ENCODE measurements around the gene TMEM63A.

The TMEM63A gene

DNA sequence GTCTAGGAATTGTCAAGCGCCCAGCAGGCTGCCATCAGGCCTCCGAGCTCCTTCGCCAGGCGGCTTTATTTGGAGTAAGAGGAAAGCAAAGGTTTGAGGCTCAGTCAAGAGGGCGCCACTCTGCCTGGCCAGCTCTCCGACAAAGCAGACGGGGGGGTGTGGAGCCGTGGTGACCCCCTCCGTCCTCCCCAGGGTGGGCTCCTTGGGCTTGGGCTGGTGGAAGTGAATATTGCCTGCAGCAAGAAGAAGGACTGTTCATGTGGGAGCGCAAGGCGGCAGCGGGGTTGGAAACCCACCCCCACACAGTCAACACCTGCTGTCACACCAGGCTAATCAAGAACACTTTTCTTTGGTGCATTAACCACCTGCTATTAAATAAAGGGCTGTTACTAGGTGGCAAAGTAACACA is 57.6 kb downstream of the TMEM63A start:
- no peak overlapping the region for H3K4me2 ChIP-seq

DNA sequence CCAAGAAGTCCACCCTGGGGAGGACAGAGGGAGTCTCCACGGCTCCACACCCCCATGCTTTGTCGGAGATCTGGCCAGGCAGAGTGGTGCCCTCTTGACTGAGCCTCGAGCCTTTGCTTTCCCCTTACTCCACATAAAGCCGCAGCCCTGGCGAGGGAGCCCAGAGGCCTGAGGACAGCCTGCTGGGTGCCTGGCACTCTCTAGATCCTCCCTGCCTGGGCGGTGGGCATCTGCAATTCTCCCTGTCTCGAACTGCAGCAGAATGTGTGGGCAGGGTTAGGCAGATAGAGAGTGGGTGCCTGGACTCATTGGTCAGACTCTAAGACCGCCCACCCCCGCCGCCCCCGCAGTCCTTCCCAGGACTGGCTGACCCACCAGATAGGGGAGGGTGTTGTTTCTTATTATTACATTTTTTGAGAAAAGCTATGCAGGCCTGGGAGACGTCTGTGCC is 58.3 kb downstream of the TMEM63A start:
- Histone ChIP-seq H4K20me1 (ENCODE audit: insufficient read depth) (no peaks in the 10 kb centered on the region), H3K4me1 (ENCODE audit: low read depth, poor library complexity, severe bottlenecking) (no peaks in the 10 kb centered on the region), H2AFZ (ENCODE audit: low read depth) (no peak overlapping the region), H3K9ac (no peak overlapping the region), H3K27me3 (ENCODE audit: insufficient read depth, low read depth) (no peaks in the 10 kb centered on the region), H3K4me2 (no peak overlapping the region), H3K79me2 (ENCODE audit: insufficient read depth, low read depth) (no peaks in the 10 kb centered on the region), H3K36me3 (ENCODE audit: insufficient read depth) (no peaks in the 10 kb centered on the region), H3K27ac (no peak overlapping the region), H3K4me3 (IDR thresholded peaks at IDR 0.05; ENCODE audit: insufficient read depth, low read depth, low read length) (no peak overlapping the region)
- no peak for TF ChIP-seq CTCF (conservative IDR thresholded peaks at IDR 0.05; ENCODE audit: low read depth, low read length)

More for the DNA sequence above, 57.6 kb downstream of the TMEM63A start:
- H3K27ac ChIP-seq: no peak overlapping the region
- H3K4me1 ChIP-seq (ENCODE audit: low read depth, poor library complexity, severe bottlenecking): no peaks in the 10 kb centered on the region
- H3K79me2 ChIP-seq (ENCODE audit: insufficient read depth, low read depth): no peaks in the 10 kb centered on the region
- H3K36me3 ChIP-seq (ENCODE audit: insufficient read depth): no peaks in the 10 kb centered on the region
- no peak overlapping the region for H2AFZ ChIP-seq (ENCODE audit: low read depth)
- no peak overlapping the region for H3K4me3 ChIP-seq (IDR thresholded peaks at IDR 0.05; ENCODE audit: insufficient read depth, low read depth, low read length)
- H3K9ac ChIP-seq: no peak overlapping the region
- H4K20me1 ChIP-seq (ENCODE audit: insufficient read depth): no peaks in the 10 kb centered on the region
- TF ChIP-seq CTCF (conservative IDR thresholded peaks at IDR 0.05; ENCODE audit: low read depth, low read length): no peak
- no peaks in the 10 kb centered on the region for H3K27me3 ChIP-seq (ENCODE audit: insufficient read depth, low read depth)

DNA sequence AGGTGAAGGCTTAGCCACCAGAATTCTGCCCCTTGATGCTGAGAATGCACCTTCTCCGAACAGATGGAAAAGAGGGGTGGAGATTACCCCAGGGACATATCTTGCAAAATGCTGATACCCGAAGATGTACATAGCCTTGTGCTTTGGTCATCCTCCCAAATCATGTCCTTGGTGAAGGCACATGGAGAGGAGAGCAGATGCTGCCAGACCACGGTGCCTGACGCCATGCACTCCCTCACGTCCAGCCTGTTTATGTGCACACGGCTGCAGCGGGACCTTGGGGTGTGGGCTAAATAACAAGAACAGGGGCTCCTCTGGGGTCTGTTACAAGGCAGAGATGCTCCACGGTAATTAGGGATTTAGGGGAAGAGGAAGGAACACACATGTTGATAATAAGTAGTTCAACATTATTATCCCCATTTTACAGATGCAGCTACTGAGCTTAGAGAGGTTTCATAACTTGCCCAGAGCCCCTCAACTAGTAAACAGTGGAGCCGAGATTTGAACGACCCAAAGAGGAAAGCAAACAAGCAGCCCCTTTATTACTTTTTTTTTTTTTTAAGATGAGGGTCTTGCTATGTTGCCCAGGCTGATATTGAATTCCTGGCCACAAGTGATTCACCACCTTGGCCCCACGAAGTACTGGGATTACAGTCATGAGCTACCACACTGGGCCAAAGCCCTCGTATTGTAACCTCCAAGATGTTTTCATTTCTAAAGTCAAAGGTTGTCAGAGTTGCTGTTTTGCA is 59.4 kb downstream of the TMEM63A start:
- no peaks in the 10 kb centered on the region for H3K27me3 ChIP-seq (ENCODE audit: insufficient read depth, low read depth)
- no peak overlapping the region for H3K9ac ChIP-seq
- no peak overlapping the region for H3K4me3 ChIP-seq (IDR thresholded peaks at IDR 0.05; ENCODE audit: insufficient read depth, low read depth, low read length)
- no peak overlapping the region for H3K27ac ChIP-seq
- no peak overlapping the region for H3K4me2 ChIP-seq
- TF ChIP-seq CTCF (conservative IDR thresholded peaks at IDR 0.05; ENCODE audit: low read depth, low read length): no peak
- H2AFZ ChIP-seq (ENCODE audit: low read depth): no peak overlapping the region
- no peaks in the 10 kb centered on the region for H3K79me2 ChIP-seq (ENCODE audit: insufficient read depth, low read depth)
- no peaks in the 10 kb centered on the region for H4K20me1 ChIP-seq (ENCODE audit: insufficient read depth)
- peaks cover 5% of the 10 kb centered on the region for H3K4me1 ChIP-seq (ENCODE audit: low read depth, poor library complexity, severe bottlenecking)
- no peaks in the 10 kb centered on the region for H3K36me3 ChIP-seq (ENCODE audit: insufficient read depth)

DNA sequence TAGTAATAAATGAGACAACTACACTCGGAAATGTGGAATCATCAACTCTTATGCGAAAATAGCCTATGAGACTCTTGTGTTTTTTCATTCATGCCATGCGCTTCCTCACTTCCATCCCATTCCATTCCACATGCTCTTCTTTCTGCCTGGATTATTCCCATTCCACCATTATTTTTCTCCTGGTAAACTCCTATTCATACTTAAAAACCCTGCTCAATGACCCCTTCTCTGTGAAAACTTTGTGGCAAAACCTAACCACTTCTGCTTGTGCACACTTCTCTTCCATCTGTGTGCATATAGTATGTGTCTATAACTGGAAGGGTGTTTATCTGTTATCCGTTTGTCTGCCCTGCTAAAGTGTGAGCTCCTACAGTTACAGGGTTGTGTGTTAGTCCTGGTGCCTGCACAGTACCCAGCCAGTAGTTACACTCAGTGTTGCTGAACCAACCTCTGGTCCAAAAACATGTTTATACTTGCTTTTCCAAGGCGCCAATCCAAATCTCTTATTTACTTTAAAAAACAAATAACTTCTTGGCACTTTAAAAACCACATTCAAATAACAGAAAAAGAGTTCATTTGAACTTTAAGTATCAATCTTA is 61.6 kb downstream of the TMEM63A start:
- no peak overlapping the region for H2AFZ ChIP-seq (ENCODE audit: low read depth)
- no peaks in the 10 kb centered on the region for H3K36me3 ChIP-seq (ENCODE audit: insufficient read depth)
- H3K27ac ChIP-seq: no peak overlapping the region
- no peak overlapping the region for H3K9ac ChIP-seq
- no peak overlapping the region for H3K4me3 ChIP-seq (IDR thresholded peaks at IDR 0.05; ENCODE audit: insufficient read depth, low read depth, low read length)
- no peaks in the 10 kb centered on the region for H4K20me1 ChIP-seq (ENCODE audit: insufficient read depth)
- H3K4me2 ChIP-seq: no peak overlapping the region
- TF ChIP-seq CTCF (conservative IDR thresholded peaks at IDR 0.05; ENCODE audit: low read depth, low read length): no peak
- no peaks in the 10 kb centered on the region for H3K79me2 ChIP-seq (ENCODE audit: insufficient read depth, low read depth)
- no peaks in the 10 kb centered on the region for H3K27me3 ChIP-seq (ENCODE audit: insufficient read depth, low read depth)
- H3K4me1 ChIP-seq (ENCODE audit: low read depth, poor library complexity, severe bottlenecking): peaks cover 15% of the 10 kb centered on the region
